CD4-positive, alpha-beta memory T cell (primary cell): Measurements from ENCODE around the gene PDRG1. TPM values are rescaled to one million over a fixed set of nuclear protein-coding genes. Genes with fewer than 3 reads are reported as not detected.
A peak's percentile ranks its signal among the peaks of the same experiment; 100 is the strongest.

Experiments
- CTCF ChIA-PET: fragments of 350-600 bp; sonication (Branson Sonifier 250); formaldehyde crosslinking; loops from one replicate; lab custom pipeline; 2021; ENCODE audit warnings: inconsistent platforms; ENCODE audit not compliant: partially characterized antibody; lab: Charles Lee
- POLR2A ChIA-PET: fragments of 350-600 bp; sonication (Branson Sonifier 250); formaldehyde crosslinking; loops from one replicate; lab custom pipeline; 2021; ENCODE audit not compliant: partially characterized antibody; lab: Charles Lee
- DNase-seq, 5 donors: peaks; one replicate each; pipeline versions ENCODE4 v3.0.0 to v3.0.0-alpha.2; 2020 to 2022; ENCODE audit warnings: mixed read lengths in 1 of 5
- H3K27ac ChIP-seq: one replicate; pipeline ENCODE4 v1.7.0; 2013; ENCODE audit warnings: low read depth, low read length
- H3K27me3 ChIP-seq: 2 replicates; pipeline ENCODE4 v1.7.0; 2013; ENCODE audit warnings: mild to moderate bottlenecking, low read length, moderate library complexity; ENCODE audit not compliant: insufficient read depth
- H3K36me3 ChIP-seq: 2 replicates; pipeline ENCODE4 v1.7.0; 2013; ENCODE audit warnings: mild to moderate bottlenecking, low read length, moderate library complexity; ENCODE audit not compliant: insufficient read depth
- H3K4me1 ChIP-seq: 2 replicates; pipeline ENCODE4 v1.7.0; 2013; ENCODE audit warnings: mild to moderate bottlenecking, low read length, moderate library complexity; ENCODE audit not compliant: insufficient read depth
- H3K4me3 ChIP-seq, 2 donors: one replicate each; pipeline ENCODE4 v1.7.0; 2013; ENCODE audit warnings: low read length in 2 of 2, mild to moderate bottlenecking in 1 of 2
- H3K9me3 ChIP-seq, 2 donors: one replicate each; pipeline ENCODE4 v1.7.0; 2013; ENCODE audit warnings: low read length in 2 of 2, control low read depth in 1 of 2; ENCODE audit not compliant: control insufficient read depth in 1 of 2
- H3K27ac Mint-ChIP-seq, 7 donors: one replicate each; pipeline ENCODE4 v1.8.0; 2020 to 2021; ENCODE audit warnings: mixed read lengths in 7 of 7, mild to moderate bottlenecking in 6 of 7, inconsistent platforms in 3 of 7, moderate library complexity in 3 of 7
- H3K27me3 Mint-ChIP-seq, 2 donors: one replicate each; pipeline ENCODE4 v1.8.0; 2020 to 2021; ENCODE audit warnings: mixed read lengths in 2 of 2
- H3K36me3 Mint-ChIP-seq, 2 donors: one replicate each; pipeline ENCODE4 v1.8.0; 2020 to 2021; ENCODE audit warnings: mixed read lengths in 2 of 2, inconsistent platforms in 1 of 2, mild to moderate bottlenecking in 1 of 2
- H3K4me1 Mint-ChIP-seq, 4 donors: one replicate each; pipeline ENCODE4 v1.8.0; 2020 to 2021; ENCODE audit warnings: mixed read lengths in 4 of 4, mild to moderate bottlenecking in 1 of 4
- H3K4me3 Mint-ChIP-seq, 8 donors: one replicate each; pipeline ENCODE4 v1.8.0; 2020 to 2021; ENCODE audit warnings: mixed read lengths in 8 of 8, mild to moderate bottlenecking in 7 of 8, moderate library complexity in 6 of 8, inconsistent platforms in 3 of 8
- H3K9me3 Mint-ChIP-seq, 8 donors: one replicate each; pipeline ENCODE4 v1.8.0; 2020 to 2021; ENCODE audit warnings: mixed read lengths in 8 of 8, mild to moderate bottlenecking in 5 of 8, inconsistent platforms in 3 of 8, moderate library complexity in 1 of 8
- intact Hi-C: fragments of 100-400 bp; cut with micrococcal nuclease; formaldehyde crosslinking; loops from one replicate; pipeline ENCODE4 v1.15.1; 2023
- polyA plus RNA-seq, 2 donors: library from polyadenylated mRNA; unstranded; fragments of 300-500 nt; fragmentation: Illumina TruSeq; gene quantifications; one replicate each; pipeline ENCODE4 v1.2.3, GENCODE V29; 2021
- total RNA-seq, 2 experiments: library from RNA; stranded (reverse); gene quantifications; one replicate each; pipeline ENCODE4 v1.2.3, GENCODE V29; 2021

PDRG1 gene
- total and polyA plus RNA-seq, 4 experiments from 2014 or later: 12.6 to 16.8 (median 13.2) TPM

DNA sequence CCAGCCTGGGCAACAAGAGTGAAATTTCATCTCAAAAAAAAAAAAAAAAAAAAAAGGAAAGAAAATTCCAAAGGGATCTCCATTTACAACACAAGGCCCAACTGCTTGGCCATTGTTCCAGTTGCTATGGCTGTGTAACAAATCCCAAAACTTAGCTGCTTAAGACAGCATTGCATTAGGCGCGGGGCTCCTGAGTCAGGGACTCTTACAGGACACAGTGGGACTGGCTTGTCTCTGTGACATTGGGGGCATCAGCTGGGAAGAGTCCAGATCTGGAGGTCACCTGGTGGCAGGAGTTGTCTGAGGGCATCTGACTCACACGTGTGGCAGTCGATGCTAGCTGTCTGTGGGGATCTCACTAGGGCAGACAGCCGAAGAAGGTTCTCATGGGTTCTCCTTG is 45.8 kb downstream of the PDRG1 start:
- DNase-seq: no peak
- Mint-ChIP-seq H3K27me3 (peaks cover 2 to 3% of the 10 kb centered on the region in 2 donors), H3K27ac (no peak overlapping the region), H3K9me3 (no peaks in the 10 kb centered on the region), H3K4me3 (no peak overlapping the region), H3K36me3 (no peaks in the 10 kb centered on the region), H3K4me1 (no peaks in the 10 kb centered on the region)
- no peak overlapping the region for H3K27ac ChIP-seq
- intact Hi-C loops: no loop called here
- H3K9me3 ChIP-seq: no peaks in the 10 kb centered on the region
- H3K4me1 ChIP-seq: no peaks in the 10 kb centered on the region
- no peaks in the 10 kb centered on the region for H3K36me3 ChIP-seq
- H3K4me3 ChIP-seq: no peak overlapping the region
- ChIA-PET POLR2A (no interaction called here), CTCF (no interaction called here)
- H3K27me3 ChIP-seq: no peaks in the 10 kb centered on the region

DNA sequence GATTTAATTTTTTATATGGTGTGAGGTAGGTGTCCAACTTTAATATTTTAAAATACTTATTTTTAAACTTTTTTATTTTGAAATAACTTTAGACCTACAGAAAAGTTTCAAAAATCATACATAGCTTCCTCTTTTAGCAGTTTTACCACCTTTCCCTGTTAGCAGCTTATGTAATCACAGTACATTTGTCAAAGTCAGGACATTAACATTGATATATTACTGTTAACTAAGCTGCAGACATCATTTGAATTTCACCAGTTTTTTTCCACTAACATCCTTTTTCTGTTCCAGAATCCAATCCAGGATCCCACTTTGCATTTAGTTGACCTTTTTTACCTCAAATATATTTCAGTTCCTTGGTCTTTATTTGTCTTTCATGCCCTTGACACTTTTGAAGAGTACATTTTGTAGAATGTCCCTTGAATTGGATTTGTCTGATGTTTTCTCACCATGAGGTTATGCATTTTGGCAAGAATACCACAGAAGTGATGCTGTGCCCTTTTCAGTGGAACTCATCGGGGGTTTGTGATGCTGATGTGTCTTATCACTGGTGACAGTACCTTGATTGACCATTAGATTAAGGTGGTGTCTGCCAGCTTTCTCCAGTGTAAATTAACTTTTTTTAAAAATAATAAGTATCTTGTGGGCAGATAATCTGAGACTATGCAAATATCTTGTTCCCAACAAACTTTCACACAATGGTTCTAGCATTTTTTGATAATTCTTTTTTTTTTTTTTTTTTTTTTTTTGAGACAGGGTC is 48.0 kb downstream of the PDRG1 start:
- ChIA-PET CTCF (no interaction called here), POLR2A (no interaction called here)
- intact Hi-C loops: no loop called here
- no peak overlapping the region for H3K4me3 ChIP-seq
- Mint-ChIP-seq H3K9me3 (no peaks in the 10 kb centered on the region), H3K36me3 (no peaks in the 10 kb centered on the region), H3K27me3 (peaks cover 3 to 13% of the 10 kb centered on the region in 2 donors), H3K4me1 (no peaks in the 10 kb centered on the region), H3K4me3 (no peak overlapping the region), H3K27ac (no peak overlapping the region)
- no peaks in the 10 kb centered on the region for H3K27me3 ChIP-seq
- no peak for DNase-seq
- no peak overlapping the region for H3K27ac ChIP-seq
- no peaks in the 10 kb centered on the region for H3K4me1 ChIP-seq
- no peaks in the 10 kb centered on the region for H3K9me3 ChIP-seq
- no peaks in the 10 kb centered on the region for H3K36me3 ChIP-seq

DNA sequence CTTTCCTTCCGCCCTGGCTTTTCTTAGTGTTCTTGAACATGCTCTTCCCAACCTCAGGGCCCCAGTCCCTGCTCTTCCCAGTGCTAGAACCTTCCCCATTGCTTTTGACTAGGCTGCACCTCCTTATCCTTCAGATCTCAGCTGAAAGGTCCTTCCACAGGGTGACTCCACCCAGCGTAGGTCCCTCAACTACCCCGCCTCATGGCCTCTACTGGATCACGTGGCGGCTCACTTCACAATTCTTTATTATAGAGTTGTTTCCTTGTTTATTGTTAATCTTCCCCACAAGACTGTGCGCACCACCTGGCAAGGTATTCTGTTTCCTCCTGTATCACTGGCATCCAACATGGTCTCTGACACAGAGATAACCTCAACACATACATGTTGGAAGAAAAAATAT is 50.2 kb downstream of the PDRG1 start:
- Mint-ChIP-seq H3K4me1 (no peaks in the 10 kb centered on the region), H3K9me3 (no peaks in the 10 kb centered on the region), H3K27me3 (peaks cover 7 to 25% of the 10 kb centered on the region in 2 donors), H3K27ac (no peak overlapping the region), H3K4me3 (no peak overlapping the region), H3K36me3 (no peaks in the 10 kb centered on the region)
- DNase-seq: no peak
- CTCF ChIA-PET: no interaction called here
- intact Hi-C loops: no loop called here
- no peaks in the 10 kb centered on the region for H3K27me3 ChIP-seq
- no peak overlapping the region for H3K4me3 ChIP-seq
- H3K4me1 ChIP-seq: no peaks in the 10 kb centered on the region
- H3K9me3 ChIP-seq: no peaks in the 10 kb centered on the region
- H3K36me3 ChIP-seq: no peaks in the 10 kb centered on the region
- H3K27ac ChIP-seq: no peak overlapping the region
- POLR2A ChIA-PET: no interaction called here

DNA sequence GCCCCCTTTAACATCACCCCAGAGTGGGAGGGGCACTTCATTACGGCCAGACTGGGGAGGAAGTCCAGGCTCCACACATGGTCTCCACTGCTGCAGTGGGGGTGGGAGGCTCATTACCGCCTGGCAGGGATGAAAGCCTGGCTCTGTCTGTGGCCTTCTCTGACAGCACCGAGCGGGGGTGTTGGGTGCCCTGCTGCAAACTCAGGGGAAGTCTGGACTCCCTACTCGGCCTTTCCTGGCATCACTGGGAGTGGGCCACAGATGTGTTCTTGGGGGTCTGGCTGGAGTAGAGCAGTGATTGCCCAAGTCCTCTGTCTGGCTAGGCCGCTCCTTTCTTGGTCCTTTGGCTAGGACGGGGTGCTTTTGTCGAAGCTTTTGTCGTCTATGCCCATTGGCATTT is 54.3 kb downstream of the PDRG1 start:
- peaks cover 0 to 8% (median 0%) of the 10 kb centered on the region in 8 donors for H3K9me3 Mint-ChIP-seq

DNA sequence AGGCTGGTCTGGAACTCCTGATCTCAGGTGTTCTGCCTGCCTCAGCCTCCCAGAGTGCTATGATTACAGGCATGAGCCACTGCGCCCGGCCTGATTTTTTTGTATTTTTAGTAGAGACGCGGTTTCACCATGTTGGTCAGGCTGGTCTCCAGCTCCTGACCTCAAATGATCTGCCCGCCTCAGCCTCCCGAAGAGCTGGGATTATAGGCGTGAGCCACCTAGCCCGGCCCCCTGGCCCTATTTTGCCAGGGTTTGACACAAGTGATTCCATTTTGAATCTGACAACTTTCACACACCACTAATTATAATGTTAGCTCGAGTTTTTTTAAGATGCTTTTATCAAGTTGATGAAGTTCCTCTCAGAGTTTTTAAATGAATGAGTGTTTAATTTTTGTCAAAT is 55.8 kb downstream of the PDRG1 start:
- H3K27me3 Mint-ChIP-seq: peaks cover 7 to 28% of the 10 kb centered on the region in 2 donors
- intact Hi-C loops: no loop called here

More for the DNA sequence above, 54.3 kb downstream of the PDRG1 start:
- Histone ChIP-seq H3K27me3 (no peaks in the 10 kb centered on the region), H3K4me1 (no peaks in the 10 kb centered on the region), H3K36me3 (no peaks in the 10 kb centered on the region), H3K27ac (no peak overlapping the region), H3K4me3 (no peak overlapping the region), H3K9me3 (no peaks in the 10 kb centered on the region)
- intact Hi-C loops: no loop called here
- H3K36me3 Mint-ChIP-seq: no peaks in the 10 kb centered on the region
- ChIA-PET POLR2A (no interaction called here), CTCF (no interaction called here)
- H3K27me3 Mint-ChIP-seq: peaks cover 6 to 28% of the 10 kb centered on the region in 2 donors
- H3K4me3 Mint-ChIP-seq: no peak overlapping the region
- no peaks in the 10 kb centered on the region for H3K4me1 Mint-ChIP-seq
- H3K27ac Mint-ChIP-seq: no peak overlapping the region
- DNase-seq: no peak

DNA sequence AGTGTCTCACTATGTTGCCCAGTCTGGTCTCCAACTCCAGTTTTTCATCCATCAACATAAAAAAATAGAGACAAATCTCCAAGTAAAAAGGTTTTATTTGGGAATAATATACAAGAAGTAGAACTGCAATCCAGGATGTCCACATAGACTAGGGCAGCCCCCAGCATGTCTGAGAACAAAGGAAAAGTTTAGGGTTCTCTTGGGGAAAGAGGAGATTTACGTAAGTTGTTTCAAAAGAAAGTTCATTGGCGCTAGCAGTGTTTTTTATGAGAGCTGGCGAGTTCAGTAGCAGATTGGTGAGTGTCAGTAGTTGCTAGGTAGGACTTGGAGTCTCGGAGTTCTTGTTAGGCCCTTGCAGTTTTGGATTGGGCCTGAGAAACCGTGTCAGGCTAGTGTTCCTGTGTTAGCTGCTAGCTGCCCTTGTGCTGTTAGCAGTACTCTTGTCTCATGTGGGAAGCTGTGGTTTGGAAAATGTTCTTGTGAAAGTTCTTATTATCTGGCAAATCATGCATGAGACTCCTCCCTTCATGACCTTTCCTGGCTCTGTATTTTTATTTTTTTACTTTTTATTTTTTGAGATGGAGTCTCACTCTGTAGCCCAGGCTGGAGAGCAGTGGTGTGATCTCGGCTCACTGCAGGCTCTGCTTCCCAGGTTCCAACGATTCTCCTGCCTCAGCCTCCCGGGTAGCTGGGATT is 56.7 kb downstream of the PDRG1 start:
- CTCF ChIA-PET: interaction anchor here (0.6 kb wide), 1 partner anchor 1146 kb away, joined by 3 read pairs; no protein-coding TSS in a partner anchor
- Histone ChIP-seq H3K27me3 (no peaks in the 10 kb centered on the region), H3K4me3 (no peak overlapping the region), H3K4me1 (no peaks in the 10 kb centered on the region), H3K9me3 (no peaks in the 10 kb centered on the region), H3K27ac (no peak overlapping the region), H3K36me3 (no peaks in the 10 kb centered on the region)
- POLR2A ChIA-PET: no interaction called here
- intact Hi-C loops: no loop called here
- DNase-seq: peak in 1 of 5 donors; percentile 8
- Mint-ChIP-seq H3K27me3 (peaks cover 5 to 24% of the 10 kb centered on the region in 2 donors), H3K9me3 (peaks cover 0 to 8% (median 0%) of the 10 kb centered on the region in 8 donors), H3K4me1 (no peaks in the 10 kb centered on the region), H3K36me3 (no peaks in the 10 kb centered on the region), H3K27ac (no peak overlapping the region), H3K4me3 (no peak overlapping the region)

More for the DNA sequence above, 55.8 kb downstream of the PDRG1 start:
- H3K36me3 Mint-ChIP-seq: no peaks in the 10 kb centered on the region
- DNase-seq: no peak
- Histone ChIP-seq H3K4me1 (no peaks in the 10 kb centered on the region), H3K9me3 (no peaks in the 10 kb centered on the region), H3K4me3 (no peak overlapping the region), H3K27me3 (no peaks in the 10 kb centered on the region), H3K27ac (no peak overlapping the region), H3K36me3 (no peaks in the 10 kb centered on the region)
- POLR2A ChIA-PET: no interaction called here
- H3K4me3 Mint-ChIP-seq: no peak overlapping the region
- no peak overlapping the region for H3K27ac Mint-ChIP-seq
- CTCF ChIA-PET: no interaction called here
- peaks cover 0 to 8% (median 0%) of the 10 kb centered on the region in 8 donors for H3K9me3 Mint-ChIP-seq
- no peaks in the 10 kb centered on the region for H3K4me1 Mint-ChIP-seq
